Lower leg skin (tissue), 3 donors: ENCODE measurements around the gene SRGAP1.
"Not testable (repeated sequence)": the region's sequence is repeated elsewhere in the genome, so short reads cannot be mapped to it uniquely, and the experiment has no call there.

Source experiments
- CTCF ChIP-seq, 3 donors: fragments of 450-650 bp; IDR thresholded peaks; one replicate each; pipeline ENCODE4 v1.5.1; 2016; ENCODE audit warnings: antibody characterized with exemption in 3 of 3, mild to moderate bottlenecking in 3 of 3, moderate library complexity in 2 of 3
- POLR2A ChIP-seq, 2 donors: fragments of 450-650 bp; IDR thresholded peaks; one replicate each; pipeline ENCODE4 v1.6.1; 2016 to 2017; ENCODE audit warnings: antibody characterized with exemption in 2 of 2, mild to moderate bottlenecking in 1 of 2, moderate library complexity in 1 of 2

GRCh38 chr12:64121086-64121485, 276.6 kb downstream of the SRGAP1 start:
- TF ChIP-seq CTCF, POLR2A (IDR thresholded peaks at IDR 0.05): not testable (repeated sequence)
